HG03520 (cell line): ENCODE data around the gene FAM186B.
"Not testable (repeated sequence)": the region's sequence is repeated elsewhere in the genome, so short reads cannot be mapped to it uniquely, and the experiment has no call there.

Source experiments
- ATAC-seq: cut with Tn5 transposase; IDR thresholded peaks from one replicate; pipeline ENCODE4 v1.9.1; 2021; ENCODE audit warnings: mild to moderate bottlenecking, moderate library complexity; ENCODE audit not compliant: unreplicated experiment

Gene FAM186B

GRCh38 chr12:49605539-49605938, at the start of gene FAM186B:
TSS of gene FAM186B (minus strand) at chr12:49605639. CDS start at chr12:49605477, 162 bp downstream.
- not testable (repeated sequence) for ATAC-seq

DNA sequence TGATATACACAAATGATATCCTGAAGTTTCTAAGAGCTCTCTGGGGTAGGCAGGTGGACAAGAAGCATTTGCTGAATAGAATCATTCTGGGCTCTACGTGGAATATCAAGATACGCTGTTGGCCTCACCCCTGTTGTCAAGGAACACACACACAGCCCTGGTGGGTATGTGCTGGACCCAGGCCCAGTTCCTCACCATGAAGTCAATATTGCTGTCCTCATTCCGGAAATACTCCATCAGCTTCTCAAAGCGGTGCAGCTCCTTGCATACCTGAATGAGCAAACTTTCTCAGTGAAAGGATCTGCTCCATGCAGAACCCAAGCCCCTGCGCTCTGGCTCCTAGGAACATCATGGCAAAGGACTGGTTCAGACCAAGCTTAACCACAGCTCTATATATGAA, 49.3 kb upstream of the FAM186B start:
- no peak for ATAC-seq

DNA sequence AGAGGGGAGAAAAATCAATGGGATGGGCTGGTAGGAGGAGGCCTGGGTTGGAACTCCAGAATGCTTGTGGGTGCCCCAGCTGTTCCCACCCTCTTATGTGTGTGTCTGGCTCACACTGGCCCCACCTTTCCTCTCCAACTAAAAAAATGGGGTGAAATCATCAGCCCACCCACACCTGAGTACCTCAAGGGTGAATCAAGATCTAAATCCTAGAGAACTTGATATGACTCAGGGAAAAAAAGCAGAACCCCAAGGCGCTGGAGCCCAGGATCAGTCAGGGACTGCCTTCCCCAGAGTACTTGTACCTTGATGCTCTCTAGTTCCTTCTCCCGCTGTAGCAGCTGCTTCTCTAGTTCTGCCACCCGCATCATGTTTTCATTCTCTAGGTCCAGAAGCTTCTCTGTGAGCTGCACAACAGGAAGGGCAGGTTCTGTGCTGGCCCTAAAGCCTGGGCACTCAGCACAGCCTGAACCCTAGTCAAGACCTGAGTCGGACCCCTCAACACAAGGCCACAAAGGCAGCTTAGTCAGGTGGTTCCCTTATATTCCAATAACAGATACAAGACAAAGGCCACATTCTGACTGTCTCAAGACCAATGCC, 47.6 kb upstream of the FAM186B start:
- no peak for ATAC-seq

DNA sequence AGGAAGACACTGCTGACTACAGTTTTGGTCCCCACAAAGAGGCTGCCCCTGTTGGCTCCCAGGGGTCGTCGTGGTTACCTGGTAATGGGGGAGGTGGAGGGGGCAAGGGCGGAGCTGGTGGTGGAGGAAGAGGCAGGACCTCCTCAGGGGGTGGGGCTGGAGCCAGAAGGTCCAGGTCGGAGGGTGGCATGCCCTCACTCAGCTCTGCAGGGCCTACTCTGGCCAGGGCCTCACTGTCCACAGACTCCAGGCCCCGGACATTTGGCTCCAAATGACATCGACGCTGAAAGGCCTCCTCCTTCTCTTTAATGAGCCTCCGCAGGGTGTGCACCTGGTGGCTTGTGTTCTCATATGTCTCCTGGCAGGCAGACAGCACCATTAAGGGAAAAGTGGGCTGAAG, 46.4 kb upstream of the FAM186B start:
- no peak for ATAC-seq

GRCh38 chr12:49649892-49650291, 44.5 kb upstream of the FAM186B start:
- no peak for ATAC-seq

DNA sequence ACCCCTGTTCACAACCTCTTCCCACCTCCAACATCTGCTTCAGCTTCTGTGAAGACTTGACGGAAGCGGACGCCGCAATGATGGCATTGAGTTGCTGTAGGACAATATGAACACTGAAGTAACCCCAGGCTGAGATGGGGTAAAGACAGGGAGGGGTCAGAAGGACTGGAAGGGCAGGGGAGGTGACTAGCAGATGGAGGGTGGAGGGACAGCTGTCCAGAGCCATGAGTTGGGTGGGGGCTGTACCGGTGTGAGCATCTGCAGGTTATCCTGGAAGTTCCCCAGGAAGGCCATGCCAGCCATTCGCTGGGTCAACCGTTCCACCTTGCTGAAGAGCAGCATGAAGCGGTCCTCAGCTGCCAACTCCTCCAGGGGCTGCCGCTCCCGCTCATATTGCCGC, 44.0 kb upstream of the FAM186B start:
- ATAC-seq: no peak

GRCh38 chr12:49648712-49649003, 43.2 kb upstream of the FAM186B start:
- ATAC-seq: no peak

- no peak for ATAC-seq
Observed at GRCh38 chr12:49647827-49648711, 42.6 kb upstream of the FAM186B start.

- no peak for ATAC-seq
Observed at GRCh38 chr12:49646871-49647654, 41.6 kb upstream of the FAM186B start.

DNA sequence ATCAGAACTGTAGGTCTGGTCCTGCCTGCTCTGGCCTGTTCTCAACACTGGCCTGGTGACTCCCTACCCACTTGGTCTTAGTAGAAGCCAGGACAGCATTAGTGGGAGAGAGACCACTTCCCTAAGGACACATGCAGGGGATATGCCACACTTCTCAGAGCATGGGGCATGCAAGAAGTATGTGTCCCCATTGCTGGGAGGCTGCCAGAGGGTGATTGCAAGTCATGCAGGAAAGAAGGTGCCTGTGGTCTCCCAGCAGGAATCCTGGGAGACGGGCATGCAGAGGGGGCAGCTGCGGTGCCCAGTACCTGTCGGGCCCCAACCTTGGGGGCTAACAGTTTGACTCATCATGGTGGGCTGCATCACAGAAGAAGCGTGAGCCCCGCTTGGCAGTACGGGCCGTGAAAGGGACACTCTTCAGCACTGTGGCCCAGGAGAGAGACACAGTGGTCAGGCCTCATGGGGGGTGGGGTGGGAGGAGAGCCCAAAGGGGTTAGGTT, 40.9 kb upstream of the FAM186B start:
- no peak for ATAC-seq

DNA sequence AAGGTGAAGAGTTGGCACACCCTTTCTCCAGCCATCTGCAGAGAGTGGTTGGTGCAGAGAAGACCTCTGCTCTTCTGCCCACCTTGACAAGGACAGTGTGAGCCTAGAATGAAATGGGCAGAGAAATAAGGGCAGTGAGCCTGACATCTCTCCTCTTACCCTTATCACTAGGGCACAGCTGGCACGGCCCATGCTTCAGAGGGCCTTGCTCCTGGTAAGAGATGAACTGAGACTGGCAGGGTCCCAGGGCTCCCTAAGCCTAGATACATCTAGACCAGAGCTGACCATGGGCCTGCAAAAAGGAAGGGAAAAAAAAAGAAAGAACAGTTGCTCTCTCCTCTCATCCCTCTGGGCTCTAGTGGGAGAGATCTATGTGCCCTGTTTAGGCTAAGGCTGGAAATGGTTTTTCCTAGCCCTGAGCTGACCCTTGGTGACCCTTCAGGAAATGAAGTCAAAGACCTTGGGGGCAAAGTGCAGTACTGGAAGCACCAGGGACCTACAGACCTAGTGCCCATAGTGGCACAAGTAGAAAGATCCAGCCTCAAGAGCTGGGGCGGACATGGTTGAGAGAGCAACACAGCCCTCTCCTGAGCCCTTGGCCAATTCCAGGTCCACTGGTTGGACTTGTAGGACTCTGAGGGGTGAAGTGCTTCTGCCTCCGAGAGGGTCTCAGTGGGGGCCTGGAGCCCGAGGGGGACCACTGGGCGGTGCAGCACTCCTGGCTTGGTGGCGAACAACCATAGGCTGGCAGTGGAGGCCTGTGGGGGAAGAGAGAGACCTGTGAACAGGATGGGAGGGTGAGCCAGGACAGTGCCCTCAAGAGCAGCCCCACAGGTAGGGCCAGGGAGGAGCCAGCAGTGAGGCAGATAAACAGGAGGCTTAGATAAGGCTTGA, 40.0 kb upstream of the FAM186B start:
- no peak for ATAC-seq

GRCh38 chr12:49644620-49644994, 39.2 kb upstream of the FAM186B start:
- ATAC-seq: no peak

DNA sequence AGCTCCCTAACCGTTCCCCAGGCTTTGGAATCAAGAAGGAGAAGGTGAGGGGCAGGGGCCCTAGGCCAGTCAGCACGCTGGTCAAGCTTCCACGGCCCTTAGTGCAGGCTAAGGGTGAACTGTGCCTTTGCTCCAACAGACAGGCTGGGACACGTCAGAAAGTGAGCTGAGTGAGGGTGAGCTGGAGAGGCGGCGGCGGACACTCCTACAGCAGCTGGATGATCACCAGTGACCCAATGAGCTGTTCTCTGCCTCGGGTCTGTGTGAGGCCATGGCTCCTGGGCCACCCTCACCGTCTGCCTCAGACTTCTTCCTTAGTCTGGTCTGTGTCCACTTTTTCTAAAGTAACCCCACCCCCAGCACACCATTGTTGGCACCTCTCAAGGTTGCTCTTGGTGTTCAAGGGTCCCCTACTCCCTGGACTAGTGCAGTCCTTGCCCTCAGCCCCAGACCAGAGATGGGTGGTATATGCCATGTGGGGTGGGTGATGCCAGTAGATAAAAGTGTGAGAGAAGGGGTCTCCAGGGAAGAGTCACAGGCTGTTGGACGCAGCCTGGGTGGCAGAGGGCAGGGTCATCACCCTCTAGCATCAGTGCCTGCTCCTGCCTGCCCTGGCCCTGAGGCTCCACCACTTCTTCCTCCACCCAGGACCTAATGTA, 38.7 kb upstream of the FAM186B start:
- no peak for ATAC-seq

DNA sequence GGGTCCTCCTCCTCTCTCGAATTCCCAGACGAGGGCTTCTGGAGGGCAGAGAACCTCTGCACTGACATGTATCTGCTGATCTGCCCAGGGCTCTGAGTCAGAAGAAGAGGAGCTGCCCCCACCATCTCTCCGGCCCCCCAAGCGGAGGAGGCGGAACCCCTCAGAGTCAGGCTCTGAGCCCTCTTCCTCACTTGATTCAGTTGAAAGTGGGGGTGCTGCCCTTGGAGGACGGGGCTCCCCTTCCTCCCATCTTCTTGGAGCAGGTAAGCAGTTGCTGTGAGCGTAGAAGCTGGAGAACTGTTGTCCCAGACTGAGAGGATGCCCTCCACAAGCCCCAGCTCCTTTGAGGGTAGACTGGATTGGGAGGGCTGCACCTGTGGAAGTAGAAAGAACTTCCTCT, 37.7 kb upstream of the FAM186B start:
- no peak for ATAC-seq

- no peak for ATAC-seq
Observed at GRCh38 chr12:49642370-49642802, 36.9 kb upstream of the FAM186B start.

- ATAC-seq: no peak
Observed at GRCh38 chr12:49641748-49642369, 36.4 kb upstream of the FAM186B start.

DNA sequence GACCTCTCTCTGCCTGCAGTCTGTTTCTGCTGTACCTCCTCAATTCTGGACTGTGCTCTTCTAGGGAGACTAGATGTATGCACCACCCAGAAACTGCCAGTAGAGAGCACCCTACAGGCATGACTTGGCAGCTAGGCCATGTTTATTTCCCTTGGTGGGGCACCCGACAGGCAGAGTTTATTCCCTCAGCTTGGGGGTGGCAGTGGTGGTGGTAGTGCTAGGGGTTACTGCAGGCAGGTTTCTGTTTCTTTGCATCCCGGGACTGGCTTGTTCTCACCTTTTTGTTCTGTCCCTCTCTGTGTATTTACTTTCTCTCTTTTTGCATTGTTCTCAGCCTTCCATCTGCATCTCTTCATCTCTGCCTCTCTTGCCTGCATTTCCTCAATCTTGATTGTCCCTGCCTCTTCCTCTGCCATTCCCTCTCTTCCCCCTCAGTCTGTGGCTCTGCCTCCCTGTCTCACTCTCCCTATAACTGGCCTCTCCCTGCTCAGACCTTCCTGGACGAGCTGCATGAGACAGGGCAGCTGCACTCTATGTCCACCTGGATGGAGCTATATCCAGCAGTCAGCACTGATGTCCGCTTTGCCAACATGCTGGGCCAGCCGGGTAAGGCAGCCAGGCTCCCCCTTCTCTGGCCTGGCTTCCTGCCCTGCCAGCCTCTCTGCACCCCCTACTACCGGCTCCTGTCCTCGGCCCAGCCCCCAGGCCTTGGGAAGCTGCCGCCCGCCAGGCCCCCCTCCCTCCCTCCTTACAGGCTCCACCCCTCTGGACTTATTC, 31.7 kb upstream of the FAM186B start:
- ATAC-seq: no peak

DNA sequence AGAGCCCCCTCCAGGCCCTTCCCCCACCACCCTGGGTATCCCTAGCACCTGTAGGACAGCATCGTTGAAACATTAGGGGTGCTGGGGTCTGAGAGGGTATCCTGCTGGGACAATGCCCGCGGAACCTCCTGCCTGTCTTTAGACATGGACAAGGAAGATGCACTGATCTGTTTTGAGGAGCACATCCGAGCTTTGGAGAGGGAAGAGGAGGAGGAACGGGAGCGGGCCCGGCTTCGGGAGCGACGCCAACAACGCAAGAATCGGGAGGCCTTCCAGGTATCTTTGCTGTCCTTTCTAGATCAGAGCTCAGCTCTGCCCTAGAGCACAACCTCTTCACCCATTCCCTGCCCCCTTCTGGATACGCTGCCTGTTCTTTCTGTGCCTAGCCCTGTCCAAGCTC, 31.1 kb upstream of the FAM186B start:
- no peak for ATAC-seq

DNA sequence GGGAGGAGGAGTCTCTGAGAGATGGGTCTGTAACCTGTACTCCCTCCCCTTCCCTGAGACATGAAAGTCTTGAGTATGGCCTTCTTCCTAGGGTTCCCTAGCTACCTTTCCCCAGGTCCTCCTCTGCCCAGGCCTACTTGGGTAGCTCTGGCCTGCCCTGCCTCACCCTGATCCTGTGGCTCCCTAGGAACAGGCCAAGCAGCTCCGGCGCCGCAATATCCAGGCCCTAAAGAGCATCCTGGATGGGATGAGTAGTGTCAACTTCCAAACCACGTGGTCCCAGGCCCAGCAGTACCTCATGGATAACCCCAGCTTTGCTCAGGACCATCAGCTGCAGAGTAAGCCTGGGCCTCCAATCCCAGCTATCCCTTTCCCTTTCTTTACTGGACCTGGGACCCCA, 30.2 kb upstream of the FAM186B start:
- ATAC-seq: no peak
